Esophagus (tissue), 2 donors: Measurements from ENCODE around the gene ZNF600. TPM values are rescaled to one million over a fixed set of nuclear protein-coding genes. Genes with fewer than 3 reads are reported as not detected.
A peak's percentile ranks its signal among the peaks of the same experiment; 100 is the strongest.
"Not testable (repeated sequence)": the region's sequence is repeated elsewhere in the genome, so short reads cannot be mapped to it uniquely, and the experiment has no call there.

Source experiments
- H3K27ac ChIP-seq, 2 donors: one replicate each; pipeline ENCODE4 v1.5.1; 2013; ENCODE audit warnings: low read depth in 2 of 2, mild to moderate bottlenecking in 2 of 2, inconsistent platforms in 1 of 2, low read length in 1 of 2, moderate library complexity in 1 of 2
- H3K27me3 ChIP-seq, 2 donors: one replicate each; pipeline ENCODE4 v1.6.1; 2013; ENCODE audit warnings: low read length in 2 of 2, control low read depth in 1 of 2, mild to moderate bottlenecking in 1 of 2; ENCODE audit not compliant: insufficient read depth in 2 of 2, control insufficient read depth in 1 of 2
- H3K36me3 ChIP-seq, 2 donors: one replicate each; pipeline ENCODE4 v1.6.1; 2013; ENCODE audit warnings: low read length in 1 of 2; ENCODE audit not compliant: control insufficient read depth in 2 of 2, insufficient read depth in 2 of 2
- H3K4me1 ChIP-seq, 2 donors: one replicate each; pipeline ENCODE4 v1.6.1; 2013; ENCODE audit warnings: low read length in 1 of 2; ENCODE audit not compliant: control insufficient read depth in 2 of 2, insufficient read depth in 2 of 2
- H3K4me3 ChIP-seq, 2 donors: one replicate each; pipeline ENCODE4 v1.5.1; 2013; ENCODE audit warnings: low read length in 2 of 2, mild to moderate bottlenecking in 2 of 2, low read depth in 1 of 2, moderate library complexity in 1 of 2
- H3K9me3 ChIP-seq, 2 donors: one replicate each; pipeline ENCODE4 v1.6.1; 2013; ENCODE audit warnings: mild to moderate bottlenecking in 2 of 2, low read depth in 1 of 2, low read length in 1 of 2, moderate library complexity in 1 of 2; ENCODE audit not compliant: control insufficient read depth in 2 of 2, insufficient read depth in 1 of 2
- WGBS, 2 donors: extraction: QIAGEN DNeasy Blood & Tissue Kit; methylation state at CpG; one replicate each; pipeline ENCODE4 v1.1.7; 2013; 5-methylcytosine and 5-hydroxymethylcytosine counted together
- polyA plus RNA-seq, 2 donors: library from polyadenylated mRNA; stranded (reverse); fragments of 200-250 nt; gene quantifications; one replicate each; pipeline ENCODE4 v1.2.3, GENCODE V29; 2013
- donor health status: healthy with polysubstance abuse.
- donor health status: Bipolar disorder and iron deficiency.

Gene ZNF600
- polyA plus RNA-seq: 10 to 100 TPM in 1 of 2 donors, 1 to 10 TPM in 1; 8.2 to 15.6 TPM

GRCh38 chr19:52786464-52787354 lies at the start of gene ZNF600:
TSS of gene ZNF600 (minus strand) at chr19:52786791. CDS start at chr19:52778888, 7,903 bp downstream.
- not testable (repeated sequence) for H3K27me3 ChIP-seq
- 2 to 3% methylated on average over 45 to 47 of the region's 47 CpGs for WGBS, 2 donors

GRCh38 chr19:52834289-52834688 lies 47.7 kb upstream of the ZNF600 start:
- 50 to 71% methylated on average over 1 of the region's 1 CpG for WGBS, 2 donors
- not testable (repeated sequence) for H3K36me3 ChIP-seq, H3K9me3 ChIP-seq

More at GRCh38 chr19:52786464-52787354, at the start of gene ZNF600:
- H3K4me1 ChIP-seq, H3K9me3 ChIP-seq, H3K36me3 ChIP-seq: not testable (repeated sequence)
- Histone ChIP-seq H3K27ac (peak within 1 kb of the TSS; percentile 89 to 92), H3K4me3 (peak within 1 kb of the TSS; percentile 49 to 77)

GRCh38 chr19:52833541-52833940 lies 47.0 kb upstream of the ZNF600 start:
- not testable (repeated sequence) for H3K27ac ChIP-seq, H3K4me1 ChIP-seq, H3K4me3 ChIP-seq, H3K36me3 ChIP-seq, H3K9me3 ChIP-seq, H3K27me3 ChIP-seq
- 58 to 65% methylated on average over 5 of the region's 5 CpGs for WGBS, 2 donors

More at GRCh38 chr19:52834289-52834688, 47.7 kb upstream of the ZNF600 start:
- not testable (repeated sequence) for H3K4me1 ChIP-seq, H3K27me3 ChIP-seq, H3K27ac ChIP-seq, H3K4me3 ChIP-seq

GRCh38 chr19:52829866-52830265 lies 43.3 kb upstream of the ZNF600 start:
- not testable (repeated sequence) for H3K27ac ChIP-seq, H3K4me1 ChIP-seq, H3K4me3 ChIP-seq, H3K36me3 ChIP-seq, H3K9me3 ChIP-seq, H3K27me3 ChIP-seq
- 88 to 90% methylated on average over 7 of the region's 7 CpGs for WGBS, 2 donors

GRCh38 chr19:52825765-52826164 lies 39.2 kb upstream of the ZNF600 start:
- WGBS, 2 donors: 90 to 94% methylated on average over 5 of the region's 5 CpGs
- H3K27me3 ChIP-seq: no peaks in the 10 kb centered on the region
- H3K27ac ChIP-seq: no peak overlapping the region

GRCh38 chr19:52823676-52824075 lies 37.1 kb upstream of the ZNF600 start:
- Histone ChIP-seq H3K27ac (no peak overlapping the region), H3K36me3 (no peaks in the 10 kb centered on the region), H3K9me3 (peaks cover 0 to 2% of the 10 kb centered on the region in 2 donors), H3K4me3 (no peak overlapping the region), H3K4me1 (no peaks in the 10 kb centered on the region), H3K27me3 (no peaks in the 10 kb centered on the region)
- 95% methylated on average over 12 of the region's 12 CpGs for WGBS, 2 donors

More at GRCh38 chr19:52825765-52826164, 39.2 kb upstream of the ZNF600 start:
- Histone ChIP-seq H3K9me3 (peaks cover 0 to 2% of the 10 kb centered on the region in 2 donors), H3K4me1 (no peaks in the 10 kb centered on the region), H3K36me3 (no peaks in the 10 kb centered on the region), H3K4me3 (no peak overlapping the region)

GRCh38 chr19:52821204-52821960 lies 34.8 kb upstream of the ZNF600 start, which contains the start of gene ZNF28:
TSS of gene ZNF28 (minus strand) at chr19:52821633. CDS start at chr19:52817958, 3,675 bp downstream.
- Histone ChIP-seq H3K27ac (peak within 1 kb of the TSS in 1 of 2 donors; percentile 13), H3K4me3 (peak within 1 kb of the TSS; percentile 65 to 80)
- H3K36me3 ChIP-seq, H3K9me3 ChIP-seq, H3K27me3 ChIP-seq, H3K4me1 ChIP-seq: not testable (repeated sequence)
- 1 to 2% methylated on average over 21 to 38 of the region's 44 CpGs for WGBS, 2 donors

- not testable (repeated sequence) for H3K27ac ChIP-seq, H3K4me1 ChIP-seq, H3K27me3 ChIP-seq, H3K9me3 ChIP-seq, H3K36me3 ChIP-seq
- WGBS, 2 donors: 7% methylated on average over 13 to 19 of the region's 19 CpGs
- peak overlapping the region; percentile 65 to 80 for H3K4me3 ChIP-seq
Observed at GRCh38 chr19:52820472-52821203, 34.0 kb upstream of the ZNF600 start.

GRCh38 chr19:52809801-52810200 lies 23.2 kb upstream of the ZNF600 start:
- Histone ChIP-seq H3K4me3 (no peak overlapping the region), H3K27ac (no peak overlapping the region), H3K9me3 (peaks cover 16 to 23% of the 10 kb centered on the region in 2 donors), H3K4me1 (no peaks in the 10 kb centered on the region), H3K27me3 (no peaks in the 10 kb centered on the region), H3K36me3 (peaks cover 3 to 12% of the 10 kb centered on the region in 2 donors)
- 96% methylated on average over 28 to 32 of the region's 32 CpGs for WGBS, 2 donors
